SH-SY5Y (cell line): ENCODE measurements around the gene SIGLEC8.

Experiments
- GATA2 ChIP-seq: IDR thresholded peaks from 2 replicates; pipeline ENCODE4 v1.6.1; 2011; ENCODE audit warnings: mild to moderate bottlenecking, low read depth, low read length
- GATA3 ChIP-seq: IDR thresholded peaks from 2 replicates; pipeline ENCODE4 v1.6.1; 2011; ENCODE audit warnings: low read depth, mild to moderate bottlenecking, low read length, moderate library complexity

DNA sequence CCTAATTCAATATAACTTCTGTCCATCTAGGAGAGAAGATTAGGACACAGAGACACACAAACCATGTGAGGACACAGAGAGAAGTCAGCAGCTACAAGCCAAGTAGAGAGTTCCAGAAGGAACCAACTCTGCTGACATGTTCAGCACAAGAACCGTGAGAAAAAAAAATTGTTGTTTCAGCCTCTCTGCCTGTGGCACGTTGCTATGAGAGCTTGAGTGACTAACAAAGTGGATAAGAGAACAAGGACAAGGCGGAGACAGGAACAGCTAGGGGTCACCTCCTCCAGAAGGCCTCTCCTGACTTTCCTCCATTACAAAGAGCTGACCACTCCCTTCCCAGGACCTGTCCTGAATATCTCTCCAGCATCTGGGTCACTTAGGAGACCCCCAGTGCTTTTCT, 48.9 kb upstream of the SIGLEC8 start:
- TF ChIP-seq GATA3 = no peak
- TF ChIP-seq GATA2 = no peak
